ENCODE data around the gene CNTN5.

The CNTN5 gene

GRCh38 chr11:99352642-99353041 lies 331.9 kb downstream of the CNTN5 start:
- H3K4me3 ChIP-seq (ENCODE audit: low read length) = no peak overlapping the region
- H3K27me3 ChIP-seq (ENCODE audit: control insufficient read depth, insufficient read depth, low read length) = no peaks in the 10 kb centered on the region
- no peaks in the 10 kb centered on the region for H3K9me3 ChIP-seq (ENCODE audit: control insufficient read depth, low read length)
- H3K36me3 ChIP-seq (ENCODE audit: control insufficient read depth, insufficient read depth, low read length) = no peaks in the 10 kb centered on the region
- no peak overlapping the region for H3K9ac ChIP-seq (ENCODE audit: low read length)
- no peaks in the 10 kb centered on the region for H3K4me1 ChIP-seq (ENCODE audit: control insufficient read depth, insufficient read depth, low read length)

GRCh38 chr11:99366546-99366945 lies 345.8 kb downstream of the CNTN5 start:
- Histone ChIP-seq H3K27me3 (ENCODE audit: control insufficient read depth, insufficient read depth, low read length) (no peaks in the 10 kb centered on the region), H3K36me3 (ENCODE audit: control insufficient read depth, insufficient read depth, low read length) (no peaks in the 10 kb centered on the region), H3K9me3 (ENCODE audit: control insufficient read depth, low read length) (no peaks in the 10 kb centered on the region), H3K4me3 (ENCODE audit: low read length) (no peak overlapping the region), H3K9ac (ENCODE audit: low read length) (no peak overlapping the region), H3K4me1 (ENCODE audit: control insufficient read depth, insufficient read depth, low read length) (no peaks in the 10 kb centered on the region)

- no peaks in the 10 kb centered on the region for H3K4me1 ChIP-seq (ENCODE audit: control insufficient read depth, insufficient read depth, low read length)
- no peaks in the 10 kb centered on the region for H3K9me3 ChIP-seq (ENCODE audit: control insufficient read depth, low read length)
- H3K36me3 ChIP-seq (ENCODE audit: control insufficient read depth, insufficient read depth, low read length) = no peaks in the 10 kb centered on the region
- H3K27me3 ChIP-seq (ENCODE audit: control insufficient read depth, insufficient read depth, low read length) = no peaks in the 10 kb centered on the region
- H3K4me3 ChIP-seq (ENCODE audit: low read length) = no peak overlapping the region
- no peak overlapping the region for H3K9ac ChIP-seq (ENCODE audit: low read length)
Observed at GRCh38 chr11:99368583-99368982, 347.8 kb downstream of the CNTN5 start.

- no peak overlapping the region for H3K9ac ChIP-seq (ENCODE audit: low read length)
- no peaks in the 10 kb centered on the region for H3K4me1 ChIP-seq (ENCODE audit: control insufficient read depth, insufficient read depth, low read length)
- no peaks in the 10 kb centered on the region for H3K27me3 ChIP-seq (ENCODE audit: control insufficient read depth, insufficient read depth, low read length)
Observed at GRCh38 chr11:99370549-99371216, 349.9 kb downstream of the CNTN5 start.

GRCh38 chr11:99371257-99371656 lies 350.5 kb downstream of the CNTN5 start:
- H3K36me3 ChIP-seq (ENCODE audit: control insufficient read depth, insufficient read depth, low read length) = no peaks in the 10 kb centered on the region
- no peaks in the 10 kb centered on the region for H3K4me1 ChIP-seq (ENCODE audit: control insufficient read depth, insufficient read depth, low read length)
- H3K9ac ChIP-seq (ENCODE audit: low read length) = no peak overlapping the region
- H3K9me3 ChIP-seq (ENCODE audit: control insufficient read depth, low read length) = no peaks in the 10 kb centered on the region
- H3K27me3 ChIP-seq (ENCODE audit: control insufficient read depth, insufficient read depth, low read length) = no peaks in the 10 kb centered on the region
- no peak overlapping the region for H3K4me3 ChIP-seq (ENCODE audit: low read length)

More at GRCh38 chr11:99370549-99371216, 349.9 kb downstream of the CNTN5 start:
- Histone ChIP-seq H3K36me3 (ENCODE audit: control insufficient read depth, insufficient read depth, low read length) (no peaks in the 10 kb centered on the region), H3K9me3 (ENCODE audit: control insufficient read depth, low read length) (no peaks in the 10 kb centered on the region), H3K4me3 (ENCODE audit: low read length) (no peak overlapping the region)

- H3K9me3 ChIP-seq (ENCODE audit: control insufficient read depth, low read length) = no peaks in the 10 kb centered on the region
- no peak overlapping the region for H3K9ac ChIP-seq (ENCODE audit: low read length)
- no peaks in the 10 kb centered on the region for H3K27me3 ChIP-seq (ENCODE audit: control insufficient read depth, insufficient read depth, low read length)
- no peaks in the 10 kb centered on the region for H3K36me3 ChIP-seq (ENCODE audit: control insufficient read depth, insufficient read depth, low read length)
- no peak overlapping the region for H3K4me3 ChIP-seq (ENCODE audit: low read length)
- H3K4me1 ChIP-seq (ENCODE audit: control insufficient read depth, insufficient read depth, low read length) = no peaks in the 10 kb centered on the region
Observed at GRCh38 chr11:99376463-99376862, 355.7 kb downstream of the CNTN5 start.

GRCh38 chr11:99383648-99384245 lies 363.0 kb downstream of the CNTN5 start:
- Histone ChIP-seq H3K4me1 (ENCODE audit: control insufficient read depth, insufficient read depth, low read length) (no peaks in the 10 kb centered on the region), H3K27me3 (ENCODE audit: control insufficient read depth, insufficient read depth, low read length) (no peaks in the 10 kb centered on the region), H3K9ac (ENCODE audit: low read length) (no peak overlapping the region), H3K4me3 (ENCODE audit: low read length) (no peak overlapping the region), H3K36me3 (ENCODE audit: control insufficient read depth, insufficient read depth, low read length) (no peaks in the 10 kb centered on the region), H3K9me3 (ENCODE audit: control insufficient read depth, low read length) (no peaks in the 10 kb centered on the region)

- Histone ChIP-seq H3K9me3 (ENCODE audit: control insufficient read depth, low read length) (no peaks in the 10 kb centered on the region), H3K36me3 (ENCODE audit: control insufficient read depth, insufficient read depth, low read length) (no peaks in the 10 kb centered on the region), H3K9ac (ENCODE audit: low read length) (no peak overlapping the region), H3K4me1 (ENCODE audit: control insufficient read depth, insufficient read depth, low read length) (no peaks in the 10 kb centered on the region), H3K4me3 (ENCODE audit: low read length) (no peak overlapping the region), H3K27me3 (ENCODE audit: control insufficient read depth, insufficient read depth, low read length) (no peaks in the 10 kb centered on the region)
Observed at GRCh38 chr11:99391245-99391644, 370.5 kb downstream of the CNTN5 start.

GRCh38 chr11:99406345-99406744 lies 385.6 kb downstream of the CNTN5 start:
- H3K4me1 ChIP-seq (ENCODE audit: control insufficient read depth, insufficient read depth, low read length) = no peaks in the 10 kb centered on the region
- H3K4me3 ChIP-seq (ENCODE audit: low read length) = no peak overlapping the region
- H3K36me3 ChIP-seq (ENCODE audit: control insufficient read depth, insufficient read depth, low read length) = no peaks in the 10 kb centered on the region
- no peaks in the 10 kb centered on the region for H3K27me3 ChIP-seq (ENCODE audit: control insufficient read depth, insufficient read depth, low read length)
- no peaks in the 10 kb centered on the region for H3K9me3 ChIP-seq (ENCODE audit: control insufficient read depth, low read length)
- no peak overlapping the region for H3K9ac ChIP-seq (ENCODE audit: low read length)

GRCh38 chr11:99410636-99411035 lies 389.9 kb downstream of the CNTN5 start:
- H3K27me3 ChIP-seq (ENCODE audit: control insufficient read depth, insufficient read depth, low read length) = no peaks in the 10 kb centered on the region
- H3K9ac ChIP-seq (ENCODE audit: low read length) = no peak overlapping the region
- no peaks in the 10 kb centered on the region for H3K4me1 ChIP-seq (ENCODE audit: control insufficient read depth, insufficient read depth, low read length)
- no peak overlapping the region for H3K4me3 ChIP-seq (ENCODE audit: low read length)
- H3K36me3 ChIP-seq (ENCODE audit: control insufficient read depth, insufficient read depth, low read length) = no peaks in the 10 kb centered on the region
- H3K9me3 ChIP-seq (ENCODE audit: control insufficient read depth, low read length) = no peaks in the 10 kb centered on the region

GRCh38 chr11:99418927-99419720 lies 398.4 kb downstream of the CNTN5 start:
- Histone ChIP-seq H3K4me1 (ENCODE audit: control insufficient read depth, insufficient read depth, low read length) (no peaks in the 10 kb centered on the region), H3K9ac (ENCODE audit: low read length) (no peak overlapping the region), H3K27me3 (ENCODE audit: control insufficient read depth, insufficient read depth, low read length) (no peaks in the 10 kb centered on the region), H3K4me3 (ENCODE audit: low read length) (no peak overlapping the region), H3K9me3 (ENCODE audit: control insufficient read depth, low read length) (no peaks in the 10 kb centered on the region), H3K36me3 (ENCODE audit: control insufficient read depth, insufficient read depth, low read length) (no peaks in the 10 kb centered on the region)

- H3K4me1 ChIP-seq (ENCODE audit: control insufficient read depth, insufficient read depth, low read length) = no peaks in the 10 kb centered on the region
- H3K9me3 ChIP-seq (ENCODE audit: control insufficient read depth, low read length) = no peaks in the 10 kb centered on the region
- H3K36me3 ChIP-seq (ENCODE audit: control insufficient read depth, insufficient read depth, low read length) = no peaks in the 10 kb centered on the region
- H3K4me3 ChIP-seq (ENCODE audit: low read length) = no peak overlapping the region
- H3K9ac ChIP-seq (ENCODE audit: low read length) = no peak overlapping the region
- H3K27me3 ChIP-seq (ENCODE audit: control insufficient read depth, insufficient read depth, low read length) = no peaks in the 10 kb centered on the region
Observed at GRCh38 chr11:99419991-99420390, 399.2 kb downstream of the CNTN5 start.

Data from mucosa of stomach (tissue), 1 donor.